ENCODE results near the gene ZG16.
"Not testable (repeated sequence)": the region's sequence is repeated elsewhere in the genome, so short reads cannot be mapped to it uniquely, and the experiment has no call there.

The ZG16 gene

GRCh38 chr16:29777576-29778350, at the start of gene ZG16:
ZG16 (plus strand) TSS chr16:29778256; CDS start chr16:29779267, 1,011 bp downstream.
- DNase-seq, result no peak

GRCh38 chr16:29729116-29729521, 48.9 kb upstream of the ZG16 start:
- DNase-seq, result no peak

GRCh38 chr16:29730649-29731048, 47.4 kb upstream of the ZG16 start:
- DNase-seq, result no peak

- peak; percentile 49 for DNase-seq
Measured at GRCh38 chr16:29731768-29732601, 46.1 kb upstream of the ZG16 start.

- DNase-seq, result no peak
Measured at GRCh38 chr16:29734786-29735185, 43.3 kb upstream of the ZG16 start.

- no peak for DNase-seq
Measured at GRCh38 chr16:29736112-29736511, 41.9 kb upstream of the ZG16 start.

- DNase-seq, result no peak
Measured at GRCh38 chr16:29736764-29737163, 41.3 kb upstream of the ZG16 start.

GRCh38 chr16:29737713-29738112, 40.3 kb upstream of the ZG16 start:
- DNase-seq, result no peak

- DNase-seq, result peak; percentile 31
Measured at GRCh38 chr16:29738514-29738913, 39.5 kb upstream of the ZG16 start.

- not testable (repeated sequence) for DNase-seq
Measured at GRCh38 chr16:29739927-29740629, 38.0 kb upstream of the ZG16 start.

- DNase-seq, result not testable (repeated sequence)
Measured at GRCh38 chr16:29740630-29741015, 37.4 kb upstream of the ZG16 start.

- no peak for DNase-seq
Measured at GRCh38 chr16:29742683-29743275, 35.3 kb upstream of the ZG16 start.

GRCh38 chr16:29743475-29743826, 34.6 kb upstream of the ZG16 start:
- DNase-seq, result no peak

- peak; percentile 32 for DNase-seq
Measured at GRCh38 chr16:29743827-29744531, 34.1 kb upstream of the ZG16 start.

- no peak for DNase-seq
Measured at GRCh38 chr16:29744541-29745101, 33.4 kb upstream of the ZG16 start.

GRCh38 chr16:29745121-29745852, 32.8 kb upstream of the ZG16 start:
- peak; percentile 52 for DNase-seq

- peak; percentile 80 for DNase-seq
Measured at GRCh38 chr16:29745853-29746345, 32.2 kb upstream of the ZG16 start, which contains the start of gene C16orf54. C16orf54 (minus strand) TSS chr16:29745990; CDS start chr16:29744951, 1,039 bp downstream.

GRCh38 chr16:29746518-29746917, 31.5 kb upstream of the ZG16 start:
- DNase-seq, result not testable (repeated sequence)

- no peak for DNase-seq
Measured at GRCh38 chr16:29747947-29748759, 29.9 kb upstream of the ZG16 start.

- not testable (repeated sequence) for DNase-seq
Measured at GRCh38 chr16:29748760-29749149, 29.3 kb upstream of the ZG16 start.

All from activated CD8-positive, alpha-beta memory T cell treated with anti-CD3 and anti-CD28 coated beads, Interleukin-2, amount 50 U/mL, for 4 hours (primary cell).